ENCODE results near the gene SERPIND1. TPM values are rescaled to one million over a fixed set of nuclear protein-coding genes. Genes with fewer than 3 reads are reported as not detected.

Gene SERPIND1
- total RNA-seq, 4 donors from 2014 or later = 2.6 TPM; not detected in 3

- no peak overlapping the region for H3K27ac ChIP-seq
- DNase-seq = no peak
- WGBS, 2 donors = 85 to 96% methylated on average over 3 of the region's 3 CpGs
- H3K4me3 ChIP-seq (replicated peaks in 1 of 3) = no peak overlapping the region
- H3K27me3 ChIP-seq = no peaks in the 10 kb centered on the region
- H3K9me3 ChIP-seq = no peaks in the 10 kb centered on the region
- peaks cover 12 to 25% of the 10 kb centered on the region in 2 donors for H3K36me3 ChIP-seq
- TF ChIP-seq CTCF (IDR thresholded peaks at IDR 0.05) (no peak), POLR2A (IDR thresholded peaks at IDR 0.05) (no peak)
- H3K4me1 ChIP-seq = no peaks in the 10 kb centered on the region
- intact Hi-C loops (cut with DNase I) = no loop called here
These were observed 60.3 kb downstream of the SERPIND1 start for GRCh38 chr22:20834206-20834605.

GRCh38 chr22:20834725-20835124 is 60.8 kb downstream of the SERPIND1 start:
- DNase-seq = no peak
- H3K4me3 ChIP-seq (replicated peaks in 1 of 3) = no peak overlapping the region
- peaks cover 12 to 23% of the 10 kb centered on the region in 2 donors for H3K36me3 ChIP-seq
- intact Hi-C loops (cut with DNase I) = no loop called here
- 90 to 92% methylated on average over 3 of the region's 3 CpGs for WGBS, 2 donors
- H3K4me1 ChIP-seq = no peaks in the 10 kb centered on the region
- H3K27me3 ChIP-seq = no peaks in the 10 kb centered on the region
- TF ChIP-seq POLR2A (IDR thresholded peaks at IDR 0.05) (no peak), CTCF (IDR thresholded peaks at IDR 0.05) (no peak)
- H3K27ac ChIP-seq = no peak overlapping the region
- H3K9me3 ChIP-seq = no peaks in the 10 kb centered on the region

Other genes starting within 250 kb of the SERPIND1 start
- gene PI4KA, start 84.7 kb downstream of the SERPIND1 start, total RNA-seq = 100 to 1,000 TPM in 3 of 4 donors, 10 to 100 TPM in 1; 85.0 to 127 (median 101) TPM
- gene SNAP29, start 84.9 kb downstream of the SERPIND1 start, total RNA-seq = 10 to 100 TPM; 17.1 to 21.1 (median 17.6) TPM
- gene CRKL, start 143.3 kb downstream of the SERPIND1 start, total RNA-seq = 10 to 100 TPM; 38.5 to 47.8 (median 42.1) TPM
- gene AIFM3, start 193.1 kb downstream of the SERPIND1 start, total RNA-seq = 1 to 10 TPM in 2 of 4 donors, under 1 TPM in 2; 0.11 to 2.0 (median 0.80) TPM
- gene LZTR1, start 208.2 kb downstream of the SERPIND1 start, total RNA-seq = 10 to 100 TPM; 37.1 to 67.2 (median 55.7) TPM
- gene THAP7, start 228.0 kb downstream of the SERPIND1 start, total RNA-seq = 10 to 100 TPM; 51.0 to 75.0 (median 58.9) TPM
- gene P2RX6, start 241.1 kb downstream of the SERPIND1 start, total RNA-seq = under 1 TPM in 1 of 4 donors, not detected in 3; 0.40 TPM

Measured in thyroid gland (tissue), 4 donors.